HG02970 (cell line): ENCODE data around the gene OTUD4.
A peak's percentile ranks its signal among the peaks of the same experiment; 100 is the strongest.
"Not testable (repeated sequence)": the region's sequence is repeated elsewhere in the genome, so short reads cannot be mapped to it uniquely, and the experiment has no call there.

Experiments
- ATAC-seq: cut with Tn5 transposase; IDR thresholded peaks from one replicate; pipeline ENCODE4 v1.9.1; 2021; ENCODE audit warnings: mild to moderate bottlenecking, moderate library complexity, moderate number of reproducible peaks; ENCODE audit not compliant: unreplicated experiment, low FRiP score

Gene OTUD4

DNA sequence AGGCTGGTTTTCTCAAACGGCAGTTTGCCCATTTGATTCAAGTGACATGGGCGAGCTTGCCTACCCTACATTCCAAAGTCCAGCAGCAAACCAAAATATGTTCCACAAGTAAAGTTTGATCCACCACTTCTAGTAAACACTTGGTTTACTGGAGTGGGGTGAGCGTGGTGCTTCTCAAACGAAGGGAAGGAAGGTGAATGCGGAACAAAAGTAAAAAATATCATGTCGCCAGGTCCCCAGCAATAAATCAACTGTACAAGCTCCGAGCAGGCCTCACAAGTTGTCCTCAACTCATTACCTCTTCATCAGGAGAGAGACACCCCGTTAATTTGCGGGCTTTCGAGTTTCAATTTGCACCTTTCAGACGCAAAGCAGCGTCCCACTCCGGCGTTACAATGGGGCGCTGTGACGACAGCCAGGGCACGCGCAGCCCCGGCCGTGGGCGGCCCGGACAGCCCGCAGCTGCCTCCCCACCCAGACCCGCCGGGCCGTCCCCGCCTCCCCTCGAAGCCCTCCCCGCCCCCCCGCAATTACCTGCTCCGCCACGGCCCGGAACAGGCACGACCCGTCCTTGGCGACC, 1.0 kb downstream of the OTUD4 start:
- ATAC-seq = peak; percentile 43

DNA sequence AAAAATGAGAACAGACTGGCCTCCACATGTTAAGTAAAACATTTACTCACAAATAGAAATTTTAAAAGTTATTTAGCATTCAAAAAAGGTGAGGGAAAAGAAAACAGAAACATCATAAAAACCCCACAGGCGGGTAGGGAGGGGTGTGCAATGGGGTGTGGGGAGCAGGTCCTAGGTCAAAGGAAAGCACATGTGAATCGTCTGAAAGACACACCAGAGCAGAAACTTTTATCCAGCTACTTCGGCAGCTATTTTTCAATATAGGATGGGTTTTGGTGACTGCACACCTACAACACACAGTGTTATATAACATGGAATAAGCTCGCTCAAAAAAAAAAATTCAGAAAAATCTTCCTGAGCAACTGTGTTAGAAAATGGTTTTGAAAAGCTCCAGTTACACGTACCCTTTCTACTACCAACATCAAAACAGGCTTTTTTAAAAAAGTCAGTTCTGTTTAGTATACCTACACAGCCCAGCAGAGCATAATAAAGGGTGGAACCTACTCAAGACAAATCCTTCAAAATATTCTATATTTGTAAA, 1.6 kb downstream of the OTUD4 start:
- no peak for ATAC-seq

- ATAC-seq = no peak
These were observed 2.4 kb downstream of the OTUD4 start for GRCh38 chr4:145177906-145178538.

DNA sequence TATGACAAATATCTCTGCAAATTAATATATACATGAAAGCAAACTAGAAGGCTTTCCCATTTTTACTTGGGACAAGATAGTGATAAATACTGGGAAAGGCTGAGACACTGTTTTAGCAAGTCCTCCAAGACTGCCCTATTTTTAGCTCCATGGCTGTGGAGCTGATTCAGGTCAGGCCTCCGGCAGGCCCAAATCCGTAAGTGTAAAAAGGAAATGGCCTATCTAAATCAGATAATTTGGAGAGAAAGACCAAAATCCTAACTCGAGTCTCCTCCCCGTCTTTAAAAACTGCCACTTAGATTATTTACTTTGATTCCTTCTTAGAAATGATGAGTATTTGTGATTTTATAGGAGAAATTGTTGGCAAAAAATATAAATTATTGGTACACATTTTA, 2.9 kb downstream of the OTUD4 start:
- no peak for ATAC-seq

- ATAC-seq = no peak
These were observed 3.6 kb downstream of the OTUD4 start for GRCh38 chr4:145176641-145177432.

DNA sequence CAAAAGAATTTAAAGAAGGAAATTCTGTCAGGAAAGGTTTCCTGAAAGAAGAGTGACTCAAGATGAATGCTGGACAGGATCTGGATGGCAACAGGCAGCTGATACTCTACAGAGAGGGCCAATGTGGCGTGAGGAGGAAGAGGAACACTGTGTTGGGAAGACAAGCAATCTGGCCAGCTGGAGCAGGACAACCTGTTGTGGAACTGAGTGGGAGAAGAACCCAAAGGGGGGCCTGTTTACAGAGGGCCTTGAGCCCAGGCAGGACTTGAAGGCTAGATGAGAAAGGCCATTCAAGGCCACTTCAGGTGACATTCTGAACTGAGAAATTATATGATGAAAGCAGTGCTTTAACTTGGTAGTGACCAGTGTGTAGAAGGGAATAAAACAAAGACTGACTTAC, 8.5 kb downstream of the OTUD4 start:
- no peak for ATAC-seq

- no peak for ATAC-seq
These were observed 10.2 kb downstream of the OTUD4 start for GRCh38 chr4:145170223-145170622.

- ATAC-seq = no peak
These were observed 11.7 kb downstream of the OTUD4 start for GRCh38 chr4:145168581-145169187.

GRCh38 chr4:145167887-145168286, 12.5 kb downstream of the OTUD4 start:
- no peak for ATAC-seq

GRCh38 chr4:145161549-145161948, 18.8 kb downstream of the OTUD4 start:
- no peak for ATAC-seq

DNA sequence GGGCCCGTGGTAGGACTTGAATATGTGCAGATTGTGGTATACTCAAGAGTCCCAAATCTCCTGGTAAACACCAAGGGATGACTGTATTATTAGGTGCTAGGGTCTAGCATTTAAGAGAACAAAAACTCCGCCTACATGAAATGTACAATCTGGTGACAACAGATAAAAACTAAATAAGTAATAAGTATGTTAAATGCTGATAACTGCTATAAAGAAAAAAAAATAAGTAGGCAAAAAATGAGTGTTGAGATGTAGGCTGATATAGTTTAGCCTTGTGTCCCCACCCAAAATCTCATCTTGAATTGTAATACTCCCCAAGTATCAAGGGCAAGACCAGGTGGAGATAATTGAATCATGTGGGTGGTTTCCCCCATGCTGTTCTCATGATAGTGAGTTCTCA, 23.4 kb downstream of the OTUD4 start:
- no peak for ATAC-seq

- no peak for ATAC-seq
These were observed 25.0 kb downstream of the OTUD4 start for GRCh38 chr4:145155268-145155870.

GRCh38 chr4:145154573-145154972, 25.8 kb downstream of the OTUD4 start:
- no peak for ATAC-seq

GRCh38 chr4:145153904-145154298, 26.5 kb downstream of the OTUD4 start:
- ATAC-seq = no peak

- no peak for ATAC-seq
These were observed 27.0 kb downstream of the OTUD4 start for GRCh38 chr4:145153181-145153903.

DNA sequence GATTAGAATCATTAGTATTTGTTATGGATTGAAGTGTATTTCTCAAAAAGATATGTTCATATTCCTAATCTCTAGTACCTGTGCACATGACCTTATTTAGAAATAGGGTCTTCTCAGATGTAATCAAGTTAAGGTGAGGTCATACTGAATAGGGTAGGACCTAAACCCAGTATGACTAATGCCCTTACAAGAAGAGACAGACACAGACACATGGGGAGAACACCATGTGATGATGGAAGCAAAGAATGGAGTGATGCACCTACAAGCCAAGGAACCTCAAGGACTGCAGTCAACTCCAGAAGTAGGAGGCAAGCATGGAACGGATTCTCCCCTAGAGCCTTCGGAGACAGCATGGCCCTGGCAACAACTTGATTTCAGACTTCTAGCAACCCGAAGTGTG, 31.4 kb downstream of the OTUD4 start:
- no peak for ATAC-seq

- not testable (repeated sequence) for ATAC-seq
These were observed 44.2 kb downstream of the OTUD4 start for GRCh38 chr4:145136219-145136618.

DNA sequence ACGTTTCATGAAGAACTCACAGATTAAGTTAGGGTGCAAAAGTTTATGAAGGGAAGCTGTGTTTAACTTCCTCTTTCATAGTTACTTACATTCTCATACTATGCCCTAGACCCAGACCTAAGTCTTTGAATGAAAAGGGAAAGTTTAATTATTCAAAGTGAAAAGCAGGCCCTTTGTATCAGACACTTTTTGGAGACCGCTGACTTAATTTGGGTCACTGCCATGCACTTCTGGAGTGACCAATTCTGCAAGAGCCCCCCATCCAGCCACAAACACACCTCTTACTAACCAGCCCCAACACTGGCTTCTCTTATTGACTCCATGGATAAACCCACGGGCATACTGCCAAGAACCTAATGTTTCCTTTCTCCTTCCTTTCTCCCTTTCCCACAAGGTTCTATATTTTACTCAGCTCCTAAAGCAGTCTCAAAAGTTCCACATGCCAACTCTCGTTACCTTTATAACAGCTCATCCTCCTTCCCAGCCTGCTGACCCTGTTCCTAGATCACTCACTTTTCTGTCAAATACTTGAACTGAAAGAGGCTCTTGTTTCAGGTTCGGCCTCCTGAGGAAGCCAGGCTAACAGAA, 47.8 kb downstream of the OTUD4 start:
- peak; percentile 61 for ATAC-seq

GRCh38 chr4:145131848-145132247, 48.5 kb downstream of the OTUD4 start:
- ATAC-seq = no peak
